ENCODE measurements around the gene ANXA11. TPM values are rescaled to one million over a fixed set of nuclear protein-coding genes. Genes with fewer than 3 reads are reported as not detected.
"Not testable (repeated sequence)": the region's sequence is repeated elsewhere in the genome, so short reads cannot be mapped to it uniquely, and the experiment has no call there.

ANXA11 gene
- total and polyA plus RNA-seq, 12 donors, result 39.0 to 249 (median 73.2) TPM

GRCh38 chr10:80226723-80227122 is 21.4 kb upstream of the ANXA11 start:
- DNase-seq; H3K4me3 ChIP-seq; H3K27ac ChIP-seq; H3K36me3 ChIP-seq (replicated peaks in 1 of 2); H3K4me1 ChIP-seq (replicated peaks in 1 of 2); intact Hi-C loops (cut with DNase I); H3K27me3 ChIP-seq; H3K9me3 ChIP-seq (replicated peaks in 1 of 3): not testable (repeated sequence)
- 67 to 80% (median 74%) methylated on average over 4 of the region's 4 CpGs for WGBS, 4 donors

GRCh38 chr10:80223031-80223419 is 17.7 kb upstream of the ANXA11 start:
- WGBS, 4 donors, result 10 to 33% methylated on average over 1 of the region's 5 CpGs; no CpG with 5 or more reads in 2 of the 4 donors
- H3K9me3 ChIP-seq (replicated peaks in 1 of 3); DNase-seq; H3K27me3 ChIP-seq; H3K36me3 ChIP-seq (replicated peaks in 1 of 2); H3K27ac ChIP-seq; H3K4me1 ChIP-seq (replicated peaks in 1 of 2); H3K4me3 ChIP-seq: not testable (repeated sequence)
- intact Hi-C loops (cut with DNase I), result loop anchor here in 1 of 2 donors (5.0 kb wide), 1 partner anchor 81 kb away; no protein-coding TSS in a partner anchor

- H3K4me3 ChIP-seq; H3K4me1 ChIP-seq (replicated peaks in 1 of 2); H3K27me3 ChIP-seq; intact Hi-C loops (cut with DNase I); H3K27ac ChIP-seq; H3K36me3 ChIP-seq (replicated peaks in 1 of 2); DNase-seq; H3K9me3 ChIP-seq (replicated peaks in 1 of 3): not testable (repeated sequence)
- 75 to 100% (median 87%) methylated on average over 1 of the region's 1 CpG for WGBS, 4 donors
These were observed 13.5 kb upstream of the ANXA11 start for GRCh38 chr10:80218878-80219277.

GRCh38 chr10:80214368-80214982 is 9.1 kb upstream of the ANXA11 start:
- H3K27ac ChIP-seq; H3K4me1 ChIP-seq (replicated peaks in 1 of 2); intact Hi-C loops (cut with DNase I); H3K9me3 ChIP-seq (replicated peaks in 1 of 3); H3K4me3 ChIP-seq; H3K36me3 ChIP-seq (replicated peaks in 1 of 2); H3K27me3 ChIP-seq; DNase-seq: not testable (repeated sequence)
- 66 to 89% (median 81%) methylated on average over 5 of the region's 5 CpGs for WGBS, 4 donors

GRCh38 chr10:80212535-80213115 is 7.3 kb upstream of the ANXA11 start:
- H3K4me1 ChIP-seq (replicated peaks in 1 of 2); H3K9me3 ChIP-seq (replicated peaks in 1 of 3); DNase-seq; H3K27me3 ChIP-seq; H3K36me3 ChIP-seq (replicated peaks in 1 of 2); H3K27ac ChIP-seq; intact Hi-C loops (cut with DNase I); H3K4me3 ChIP-seq: not testable (repeated sequence)
- 54 to 72% (median 68%) methylated on average over 3 to 4 of the region's 4 CpGs for WGBS, 4 donors

GRCh38 chr10:80211786-80212185 is 6.4 kb upstream of the ANXA11 start:
- no peak overlapping the region for H3K4me3 ChIP-seq
- H3K27me3 ChIP-seq, result no peaks in the 10 kb centered on the region
- H3K9me3 ChIP-seq (replicated peaks in 1 of 3), result no peaks in the 10 kb centered on the region
- no peaks in the 10 kb centered on the region for H3K4me1 ChIP-seq (replicated peaks in 1 of 2)
- no peak for DNase-seq
- H3K36me3 ChIP-seq (replicated peaks in 1 of 2), result no peaks in the 10 kb centered on the region
- intact Hi-C loops (cut with DNase I), result no loop called here
- H3K27ac ChIP-seq, result no peak overlapping the region
- TF ChIP-seq POLR2A (IDR thresholded peaks at IDR 0.05), result no peak
- TF ChIP-seq CTCF (IDR thresholded peaks at IDR 0.05), result no peak
- 72 to 80% (median 77%) methylated on average over 6 of the region's 6 CpGs for WGBS, 4 donors

GRCh38 chr10:80210259-80210658 is 4.9 kb upstream of the ANXA11 start:
- H3K36me3 ChIP-seq (replicated peaks in 1 of 2), result no peaks in the 10 kb centered on the region
- 83 to 85% (median 85%) methylated on average over 4 of the region's 4 CpGs for WGBS, 4 donors
- peaks cover 4 to 5% of the 10 kb centered on the region in 2 donors for H3K4me1 ChIP-seq (replicated peaks in 1 of 2)
- no peaks in the 10 kb centered on the region for H3K9me3 ChIP-seq (replicated peaks in 1 of 3)
- TF ChIP-seq POLR2A (IDR thresholded peaks at IDR 0.05), result no peak
- no peak for TF ChIP-seq CTCF (IDR thresholded peaks at IDR 0.05)
- no peaks in the 10 kb centered on the region for H3K27me3 ChIP-seq
- no peak for DNase-seq
- no peak overlapping the region for H3K4me3 ChIP-seq
- H3K27ac ChIP-seq, result no peak overlapping the region
- intact Hi-C loops (cut with DNase I), result no loop called here
